Measurements from ENCODE around the gene ATP8A2. TPM values are rescaled to one million over a fixed set of nuclear protein-coding genes. Genes with fewer than 3 reads are reported as not detected.

Gene ATP8A2
- polyA plus RNA-seq, 1 donor from 2014 or later: 11.9 TPM

DNA sequence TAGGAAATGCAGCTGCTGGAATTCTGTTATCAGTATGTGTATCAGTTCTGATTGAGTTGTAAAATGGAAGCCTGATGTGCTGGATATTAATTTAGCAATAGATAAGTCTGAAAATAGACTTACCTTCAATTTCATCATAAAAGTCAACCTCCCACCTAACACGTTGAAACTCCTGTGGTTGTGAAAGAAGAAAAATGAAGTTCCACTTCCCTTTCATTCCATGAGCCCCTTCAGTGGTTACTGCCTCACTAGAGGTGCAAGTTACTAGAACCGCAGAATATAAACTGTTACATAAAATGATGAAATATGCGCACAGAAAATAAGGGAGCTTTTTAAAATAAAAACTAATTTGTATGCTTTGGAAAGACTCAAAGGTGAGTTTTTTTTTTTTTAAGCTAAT is 430.8 kb downstream of the ATP8A2 start:
- no peaks in the 10 kb centered on the region for H3K9me2 ChIP-seq (ENCODE audit: insufficient read depth, low read length)
- no peak overlapping the region for H3K4me3 ChIP-seq (ENCODE audit: low read length)
- no peaks in the 10 kb centered on the region for H3K36me3 ChIP-seq (ENCODE audit: insufficient read depth, low read length)
- no peaks in the 10 kb centered on the region for H4K20me1 ChIP-seq (ENCODE audit: insufficient read depth)
- no peak overlapping the region for H2AFZ ChIP-seq (ENCODE audit: low read depth, low read length)
- H3K9me3 ChIP-seq (ENCODE audit: low read length): no peaks in the 10 kb centered on the region
- no peak overlapping the region for H3K27ac ChIP-seq (ENCODE audit: low read length)
- H3K4me2 ChIP-seq (ENCODE audit: low read length): no peak overlapping the region
- H3K27me3 ChIP-seq (ENCODE audit: insufficient read depth, low read depth, low read length): no peaks in the 10 kb centered on the region
- H3K9ac ChIP-seq (ENCODE audit: low read length): no peak overlapping the region
- no peaks in the 10 kb centered on the region for H3K79me2 ChIP-seq (replicated peaks; ENCODE audit: insufficient read depth, low read length)
- no peak for TF ChIP-seq EZH2 (IDR thresholded peaks at IDR 0.05; ENCODE audit: borderline replicate concordance, insufficient read depth, low read length, poor library complexity, severe bottlenecking)
- TF ChIP-seq TAF1 (IDR thresholded peaks at IDR 0.05; ENCODE audit: low read depth): no peak
- no peak for TF ChIP-seq RAD21 (conservative IDR thresholded peaks at IDR 0.05)
- no peak for TF ChIP-seq EP300 (conservative IDR thresholded peaks at IDR 0.05; ENCODE audit: poor library complexity, severe bottlenecking)
- TF ChIP-seq, protein P1, sequence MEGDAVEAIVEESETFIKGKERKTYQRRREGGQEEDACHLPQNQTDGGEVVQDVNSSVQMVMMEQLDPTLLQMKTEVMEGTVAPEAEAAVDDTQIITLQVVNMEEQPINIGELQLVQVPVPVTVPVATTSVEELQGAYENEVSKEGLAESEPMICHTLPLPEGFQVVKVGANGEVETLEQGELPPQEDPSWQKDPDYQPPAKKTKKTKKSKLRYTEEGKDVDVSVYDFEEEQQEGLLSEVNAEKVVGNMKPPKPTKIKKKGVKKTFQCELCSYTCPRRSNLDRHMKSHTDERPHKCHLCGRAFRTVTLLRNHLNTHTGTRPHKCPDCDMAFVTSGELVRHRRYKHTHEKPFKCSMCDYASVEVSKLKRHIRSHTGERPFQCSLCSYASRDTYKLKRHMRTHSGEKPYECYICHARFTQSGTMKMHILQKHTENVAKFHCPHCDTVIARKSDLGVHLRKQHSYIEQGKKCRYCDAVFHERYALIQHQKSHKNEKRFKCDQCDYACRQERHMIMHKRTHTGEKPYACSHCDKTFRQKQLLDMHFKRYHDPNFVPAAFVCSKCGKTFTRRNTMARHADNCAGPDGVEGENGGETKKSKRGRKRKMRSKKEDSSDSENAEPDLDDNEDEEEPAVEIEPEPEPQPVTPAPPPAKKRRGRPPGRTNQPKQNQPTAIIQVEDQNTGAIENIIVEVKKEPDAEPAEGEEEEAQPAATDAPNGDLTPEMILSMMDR (IDR thresholded peaks at IDR 0.05; ENCODE audit: poor library complexity, severe bottlenecking): no peak
- no peak for TF ChIP-seq MXI1 (conservative IDR thresholded peaks at IDR 0.05; ENCODE audit: poor library complexity, severe bottlenecking)
- TF ChIP-seq REST (IDR thresholded peaks at IDR 0.05; ENCODE audit: borderline replicate concordance): no peak
- TF ChIP-seq POLR2AphosphoS5 (IDR thresholded peaks at IDR 0.05): no peak
- no peak for TF ChIP-seq SMC3 (conservative IDR thresholded peaks at IDR 0.05; ENCODE audit: poor library complexity)
- no peaks in the 10 kb centered on the region for H3F3A ChIP-seq (ENCODE audit: insufficient read depth, low read length, poor library complexity, severe bottlenecking)

DNA sequence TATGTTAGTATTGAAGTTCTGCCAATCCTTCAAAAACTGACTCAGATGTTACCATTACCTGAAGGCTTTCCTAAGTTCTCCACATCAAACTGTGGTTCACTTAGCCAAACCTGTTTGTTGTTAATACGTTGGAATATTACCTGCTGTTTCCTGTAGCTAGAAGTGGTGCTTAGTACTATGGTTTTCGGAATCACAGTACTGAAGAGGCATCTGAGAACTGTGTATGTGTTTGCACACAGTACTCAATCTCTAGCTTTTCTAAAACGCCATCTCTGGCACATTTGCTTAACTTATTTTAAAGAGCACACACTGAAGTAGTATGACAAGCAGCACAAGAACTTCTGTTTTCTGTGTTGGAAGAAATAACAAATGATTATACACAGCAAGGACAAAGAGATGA is 431.9 kb downstream of the ATP8A2 start:
- Histone ChIP-seq H4K20me1 (ENCODE audit: insufficient read depth) (no peaks in the 10 kb centered on the region), H3K79me2 (replicated peaks; ENCODE audit: insufficient read depth, low read length) (no peaks in the 10 kb centered on the region), H3K4me2 (ENCODE audit: low read length) (no peak overlapping the region), H3F3A (ENCODE audit: insufficient read depth, low read length, poor library complexity, severe bottlenecking) (no peaks in the 10 kb centered on the region), H3K9me2 (ENCODE audit: insufficient read depth, low read length) (no peaks in the 10 kb centered on the region), H3K9me3 (ENCODE audit: low read length) (no peaks in the 10 kb centered on the region), H3K36me3 (ENCODE audit: insufficient read depth, low read length) (no peaks in the 10 kb centered on the region), H3K27ac (ENCODE audit: low read length) (no peak overlapping the region), H2AFZ (ENCODE audit: low read depth, low read length) (no peak overlapping the region), H3K9ac (ENCODE audit: low read length) (no peak overlapping the region), H3K4me3 (ENCODE audit: low read length) (no peak overlapping the region), H3K27me3 (ENCODE audit: insufficient read depth, low read depth, low read length) (no peaks in the 10 kb centered on the region)
- no peak for TF ChIP-seq EP300 (conservative IDR thresholded peaks at IDR 0.05; ENCODE audit: poor library complexity, severe bottlenecking)
- no peak for TF ChIP-seq TAF1 (IDR thresholded peaks at IDR 0.05; ENCODE audit: low read depth)
- no peak for TF ChIP-seq RAD21 (conservative IDR thresholded peaks at IDR 0.05)
- no peak for TF ChIP-seq REST (IDR thresholded peaks at IDR 0.05; ENCODE audit: borderline replicate concordance)
- TF ChIP-seq SMC3 (conservative IDR thresholded peaks at IDR 0.05; ENCODE audit: poor library complexity): no peak
- TF ChIP-seq, protein P1 (IDR thresholded peaks at IDR 0.05; ENCODE audit: poor library complexity, severe bottlenecking): no peak
